Glomerular visceral epithelial cell (primary cell): ENCODE measurements around the gene CCDC148.

ENCODE experiments used
- DNase-seq: peaks from one replicate; pipeline ENCODE4 v3.0.0-alpha.2; 2016; ENCODE audit errors: extremely low spot score

CCDC148 gene

GRCh38 chr2:158174495-158174894 is 282.1 kb downstream of the CCDC148 start:
- no peak for DNase-seq

DNA sequence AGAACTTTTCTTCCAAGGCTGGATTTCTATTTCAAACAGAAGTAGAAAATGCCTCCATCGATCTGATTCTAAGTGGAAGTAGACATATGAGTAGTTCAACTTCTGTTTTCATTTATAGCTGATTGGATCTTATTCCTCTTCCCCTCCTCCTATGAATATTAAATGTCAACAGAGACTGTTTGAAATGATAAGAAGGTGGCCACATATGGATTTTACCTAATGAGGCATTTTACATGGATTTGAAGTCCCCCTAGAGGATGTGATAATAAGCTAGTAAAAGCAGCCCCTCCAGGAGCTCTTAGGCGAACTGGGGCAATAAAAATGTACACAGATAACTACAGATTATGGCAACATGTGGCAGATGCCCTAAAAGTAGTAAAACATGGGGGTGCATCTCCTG is 283.8 kb downstream of the CCDC148 start:
- DNase-seq = no peak

GRCh38 chr2:158154596-158154995 is 302.0 kb downstream of the CCDC148 start:
- DNase-seq = no peak

- DNase-seq = no peak
Measured at GRCh38 chr2:158153270-158154015, 303.1 kb downstream of the CCDC148 start.

GRCh38 chr2:158144914-158145625 is 311.5 kb downstream of the CCDC148 start:
- DNase-seq = no peak

- no peak for DNase-seq
Measured at GRCh38 chr2:158143703-158144360, 312.7 kb downstream of the CCDC148 start.

- DNase-seq = no peak
Measured at GRCh38 chr2:158142568-158143332, 313.8 kb downstream of the CCDC148 start.

DNA sequence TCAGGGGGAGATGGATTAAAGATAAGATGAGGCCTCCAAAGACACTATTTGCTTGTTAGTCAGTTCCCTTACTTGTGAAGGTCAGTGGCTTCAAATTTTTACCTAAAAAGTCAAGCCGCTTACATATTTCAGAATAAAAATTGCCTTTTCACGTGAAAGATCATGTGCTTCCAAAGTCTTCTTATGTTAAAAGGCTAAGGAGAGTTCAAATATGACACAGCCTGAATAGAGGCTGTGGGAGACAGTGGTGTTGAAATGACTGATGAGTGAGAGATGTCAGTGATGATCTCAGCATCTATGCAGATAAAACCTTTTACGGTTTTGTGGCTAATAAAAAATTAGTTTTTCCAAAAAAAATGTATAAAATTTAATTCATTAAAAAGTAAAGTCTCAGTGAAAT is 314.4 kb downstream of the CCDC148 start:
- no peak for DNase-seq

GRCh38 chr2:158140201-158140600 is 316.4 kb downstream of the CCDC148 start:
- no peak for DNase-seq

GRCh38 chr2:158138255-158138654 is 318.3 kb downstream of the CCDC148 start:
- no peak for DNase-seq

DNA sequence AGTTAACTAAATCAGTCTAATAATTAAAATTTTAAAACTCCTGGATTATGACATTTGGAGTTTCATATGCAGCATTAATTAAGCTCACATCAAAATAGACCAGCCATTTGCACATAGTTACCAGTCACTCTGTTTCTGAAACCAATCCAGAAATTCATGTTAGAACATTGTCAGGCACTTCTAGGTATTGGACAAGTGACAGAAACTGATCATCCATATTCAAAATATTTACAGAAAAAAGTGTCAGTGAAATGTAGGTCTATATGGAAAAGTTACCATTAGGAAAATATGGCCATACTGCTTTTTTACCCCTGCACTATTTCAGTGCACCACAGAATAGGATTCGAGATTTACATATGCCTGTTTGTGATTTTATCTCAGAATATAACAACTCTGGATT is 321.5 kb downstream of the CCDC148 start:
- DNase-seq = no peak

GRCh38 chr2:158134655-158135054 is 321.9 kb downstream of the CCDC148 start:
- DNase-seq = no peak

GRCh38 chr2:158134055-158134454 is 322.5 kb downstream of the CCDC148 start:
- DNase-seq = no peak

DNA sequence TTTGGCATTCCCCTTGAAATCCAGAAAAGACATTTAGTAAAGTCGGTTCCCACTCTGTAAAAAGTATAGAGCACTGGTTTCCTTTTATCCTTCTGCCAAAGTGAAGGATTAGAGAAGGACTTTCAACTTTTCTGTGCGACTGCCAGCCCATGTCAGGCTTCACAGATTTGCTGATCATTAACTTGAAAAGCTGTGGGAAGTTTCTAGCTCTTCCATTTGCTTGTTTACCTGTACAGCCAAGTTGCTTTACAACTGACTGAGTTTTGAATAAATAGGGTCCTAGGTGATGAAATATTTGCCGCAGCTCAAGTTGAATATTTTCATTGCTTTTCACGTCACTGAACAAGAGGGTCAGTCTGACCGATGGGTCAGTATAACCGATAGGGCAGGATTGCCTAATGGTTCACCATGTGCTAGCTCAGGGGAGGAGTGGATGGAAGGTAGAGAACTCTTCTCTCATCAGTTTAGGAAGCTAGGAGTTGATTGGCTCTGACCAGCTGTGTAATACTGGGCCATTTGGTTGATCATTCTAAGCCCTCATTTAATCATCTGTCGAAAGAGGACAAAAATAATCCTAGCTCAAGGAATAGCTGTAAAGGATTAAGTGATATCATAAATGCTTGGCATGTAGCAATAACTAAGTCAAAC is 324.5 kb downstream of the CCDC148 start:
- DNase-seq = peak; percentile 80

- DNase-seq = no peak
Measured at GRCh38 chr2:158131483-158131912, 325.1 kb downstream of the CCDC148 start.

GRCh38 chr2:158130832-158131473 is 325.6 kb downstream of the CCDC148 start:
- DNase-seq = peak; percentile 11

DNA sequence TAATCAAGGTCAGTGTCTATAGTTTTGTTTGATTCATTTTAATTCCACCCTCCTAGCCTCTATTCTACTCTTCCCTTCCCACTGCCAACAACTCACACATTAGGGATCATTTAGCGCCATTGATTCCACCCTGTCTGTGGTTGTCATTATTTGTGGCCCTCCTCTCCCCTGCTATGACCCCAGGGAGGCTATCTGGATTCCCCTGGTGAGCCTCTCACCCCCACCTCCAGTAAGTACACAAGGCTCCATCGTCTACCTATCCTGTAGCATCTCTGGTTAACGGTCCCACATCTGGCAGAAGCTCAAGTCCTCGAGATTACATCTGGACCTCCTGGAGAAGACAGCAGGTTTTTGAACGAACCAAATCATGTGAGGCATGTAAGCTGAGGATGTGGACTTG is 327.5 kb downstream of the CCDC148 start:
- DNase-seq = no peak

DNA sequence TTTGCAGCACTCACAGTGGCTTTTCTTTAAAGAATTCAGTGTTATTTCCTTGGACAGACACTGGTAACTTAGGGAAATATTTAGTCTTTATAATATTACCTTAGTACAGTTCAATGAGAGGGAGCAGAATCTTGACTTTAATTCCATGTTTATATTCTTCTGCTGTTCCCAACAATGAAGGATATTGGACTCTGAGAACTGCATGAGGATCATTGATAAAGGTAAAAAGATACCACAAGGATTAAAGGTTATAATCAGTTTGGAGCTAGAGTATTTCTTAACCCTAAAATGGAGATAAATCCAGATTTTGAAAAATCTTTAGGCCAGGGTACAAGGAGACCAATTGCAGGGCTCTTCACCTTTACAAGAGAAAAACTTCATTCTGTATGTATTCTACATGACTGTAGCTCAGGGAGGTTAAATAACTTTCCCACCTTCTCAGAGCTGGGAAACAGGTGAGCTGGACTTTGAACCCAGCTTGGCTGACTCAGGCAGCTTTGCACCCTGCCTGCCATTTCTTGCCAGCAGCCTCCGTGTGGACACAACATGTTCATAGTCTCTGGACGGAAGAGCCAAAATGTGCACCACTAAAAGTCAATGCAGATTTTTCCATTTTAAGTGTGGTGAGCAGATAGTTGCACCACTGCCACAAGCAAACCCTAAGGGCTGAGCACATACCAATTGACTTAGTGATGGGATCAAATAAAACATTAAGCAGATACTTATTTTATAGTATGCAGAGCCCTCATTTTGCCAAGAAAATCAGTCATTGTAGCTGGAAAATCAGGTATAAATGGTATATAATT is 328.2 kb downstream of the CCDC148 start:
- DNase-seq = no peak

DNA sequence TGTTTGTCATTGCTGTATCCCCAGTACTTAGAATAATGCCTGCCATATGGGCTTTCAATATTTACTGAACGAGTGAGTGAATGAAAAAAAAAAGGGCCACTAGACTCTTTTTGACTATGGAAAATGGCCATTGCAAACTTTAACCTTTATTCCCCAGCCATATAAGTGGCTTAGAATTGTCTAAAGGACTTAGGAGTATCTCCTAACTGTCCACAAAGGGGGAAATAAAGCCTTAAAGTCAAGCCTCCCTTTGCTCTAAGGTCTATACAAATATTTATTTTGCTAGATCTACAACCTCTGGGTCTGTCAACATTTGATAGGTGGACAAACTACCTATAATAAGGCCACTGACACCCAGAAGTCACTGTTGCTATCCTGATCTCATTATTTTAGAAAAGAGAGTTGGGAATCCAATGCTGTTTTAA is 329.2 kb downstream of the CCDC148 start:
- DNase-seq = no peak
